HCT116 (cell line): ENCODE measurements around the gene MFSD6. TPM values are rescaled to one million over a fixed set of nuclear protein-coding genes. Genes with fewer than 3 reads are reported as not detected.

ENCODE experiments used
- ATAC-seq: fragments of 200-7000 bp; cut with Tn5 transposase; 2 replicates; pipeline ENCODE4 v1.9.1; 2020; ENCODE audit warnings: mild to moderate bottlenecking, moderate library complexity
- BruUV-seq: library from RNA; stranded (reverse); fragments of 400-500 nt; replicated peaks from 2 replicates; lab custom pipeline; 2021; lab: Mats Ljungman, UMichigan
- CTCF ChIA-PET: fragments of 300-600 bp; sonication (Branson Sonifier 250); formaldehyde crosslinking; loops from one replicate; lab custom pipeline; 2021; ENCODE audit warnings: antibody characterized with exemption; lab: Charles Lee
- POLR2A ChIA-PET: fragments of 300-600, 350-600 bp; sonication (Branson Sonifier 250); formaldehyde crosslinking; loops from one replicate; lab custom pipeline; 2021; ENCODE audit warnings: antibody characterized with exemption; lab: Charles Lee
- RAD21 ChIA-PET, 2 experiments: fragments of 300-600 bp; sonication (Branson Sonifier 250); formaldehyde crosslinking; loops; one replicate each; lab custom pipeline; 2023; ENCODE audit warnings: low total read pairs in 2 of 2; ENCODE audit not compliant: uncharacterized antibody in 2 of 2, unreplicated experiment in 2 of 2, low non-redundant PET in 1 of 2; lab: Charles Lee
- DNase-seq: peaks from one replicate; pipeline ENCODE4 v3.0.0-alpha.2; 2010; ENCODE audit warnings: low read depth, low spot score
- H2AFZ ChIP-seq: fragments of 200-600 bp; shearing (Covaris generic), sonication (generic); 2 replicates; pipeline ENCODE4 v1.6.1; 2017; ENCODE audit warnings: low read depth, mixed run types, mixed read lengths, antibody characterized with exemption, low read length; ENCODE audit not compliant: poor library complexity, severe bottlenecking
- H3K27ac ChIP-seq: 2 replicates; pipeline ENCODE4 v1.5.1; 2012; ENCODE audit warnings: low read depth, low read length
- H3K27me3 ChIP-seq: fragments of 200-600 bp; sonication (generic); 2 replicates; pipeline ENCODE4 v1.6.1; 2016; ENCODE audit warnings: mixed run types, low read length, mixed read lengths; ENCODE audit not compliant: insufficient read depth
- H3K36me3 ChIP-seq, 2 experiments: fragments of 200-500 bp in 1 of 2; fragments of 200-600 bp in 1 of 2; sonication (Bioruptor generic) in 1 of 2; sonication (generic) in 1 of 2; 2 replicates each; pipeline versions ENCODE4 v1.5.1 to v1.6.1; 2014 to 2016; ENCODE audit warnings: low read length in 2 of 2, inconsistent platforms in 1 of 2, mixed read lengths in 1 of 2, mixed run types in 1 of 2; ENCODE audit not compliant: insufficient read depth in 2 of 2, control insufficient read depth in 1 of 2
- H3K4me1 ChIP-seq, 2 experiments: fragments of 200-600 bp in 1 of 2; sonication (generic) in 1 of 2; 2 replicates each; pipeline versions ENCODE4 v1.5.1 to v1.6.1; 2012 to 2017; ENCODE audit warnings: low read length in 2 of 2, inconsistent platforms in 1 of 2, mild to moderate bottlenecking in 1 of 2, mixed read lengths in 1 of 2, mixed run types in 1 of 2, moderate library complexity in 1 of 2; ENCODE audit not compliant: insufficient read depth in 2 of 2, control insufficient read depth in 1 of 2
- H3K4me2 ChIP-seq: fragments of 200-600 bp; sonication (generic); 2 replicates; pipeline ENCODE4 v1.6.1; 2017; ENCODE audit warnings: mixed run types, low read length, mixed read lengths
- H3K4me3 ChIP-seq, 2 experiments: fragments of 200-600 bp in 1 of 2; sonication (generic) in 1 of 2; replicated peaks in 1 of 2; 2 replicates each; pipeline ENCODE4 v1.5.1; 2011 to 2016; ENCODE audit warnings: low read length in 2 of 2, control low read depth in 1 of 2, low read depth in 1 of 2, mild to moderate bottlenecking in 1 of 2, mixed read lengths in 1 of 2, mixed run types in 1 of 2
- H3K79me2 ChIP-seq: fragments of 200-600 bp; sonication (generic); 2 replicates; pipeline ENCODE4 v1.6.1; 2017; ENCODE audit warnings: mild to moderate bottlenecking, mixed run types, low read length, moderate library complexity, mixed read lengths; ENCODE audit not compliant: insufficient read depth
- H3K9ac ChIP-seq: fragments of 200-600 bp; sonication (generic); 2 replicates; pipeline ENCODE4 v1.6.1; 2016; ENCODE audit warnings: low read length, mixed read lengths
- H3K9me2 ChIP-seq: fragments of 200-600 bp; sonication (generic), shearing (Covaris generic); 2 replicates; pipeline ENCODE4 v1.6.1; 2017; ENCODE audit warnings: mixed run types, mild to moderate bottlenecking, moderate library complexity; ENCODE audit not compliant: insufficient read depth
- H3K9me3 ChIP-seq, 2 experiments: fragments of 200-500 bp in 1 of 2; fragments of 200-600 bp in 1 of 2; sonication (Bioruptor generic) in 1 of 2; sonication (generic) in 1 of 2; 2 replicates each; pipeline ENCODE4 v1.6.1; 2014 to 2017; ENCODE audit warnings: low read length in 2 of 2, mixed read lengths in 2 of 2, inconsistent platforms in 1 of 2, low read depth in 1 of 2, mild to moderate bottlenecking in 1 of 2, mixed run types in 1 of 2, moderate library complexity in 1 of 2; ENCODE audit not compliant: control insufficient read depth in 1 of 2, insufficient read depth in 1 of 2
- H4K20me1 ChIP-seq: fragments of 200-600 bp; sonication (generic), shearing (Covaris generic); 2 replicates; pipeline ENCODE4 v1.6.1; 2017; ENCODE audit warnings: mixed run types, mild to moderate bottlenecking, moderate library complexity; ENCODE audit not compliant: insufficient read depth
- EGR1 ChIP-seq: IDR thresholded peaks from 2 replicates; pipeline ENCODE4 v1.6.1; 2012; ENCODE audit warnings: low read depth
- ELF1 ChIP-seq: IDR thresholded peaks from 2 replicates; pipeline ENCODE4 v1.6.1; 2012; ENCODE audit warnings: low read depth, borderline replicate concordance
- JUND ChIP-seq: IDR thresholded peaks from 2 replicates; pipeline ENCODE4 v1.6.1; 2012
- POLR2AphosphoS5 ChIP-seq: IDR thresholded peaks from 2 replicates; pipeline ENCODE4 v1.6.1; 2011; ENCODE audit warnings: mild to moderate bottlenecking, low read depth, low read length, moderate library complexity
- SIN3A ChIP-seq: IDR thresholded peaks from 2 replicates; pipeline ENCODE4 v1.6.1; 2012; ENCODE audit warnings: low read depth
- TCF7L2 ChIP-seq: IDR thresholded peaks from 2 replicates; pipeline ENCODE4 v1.7.0; 2011; ENCODE audit warnings: borderline replicate concordance, inconsistent platforms; ENCODE audit not compliant: insufficient read depth, insufficient read length; ENCODE audit errors: extremely low read depth
- YY1 ChIP-seq: IDR thresholded peaks from 2 replicates; pipeline ENCODE4 v1.6.1; 2011; ENCODE audit warnings: low read length, low read depth, moderate library complexity, mild to moderate bottlenecking; ENCODE audit not compliant: insufficient replicate concordance; ENCODE audit errors: extremely low read depth
- ZFX ChIP-seq: fragments of 450-650 bp; IDR thresholded peaks from 2 replicates; pipeline ENCODE4 v1.6.1; 2017
- intact Hi-C: fragments of 100-400 bp; cut with micrococcal nuclease; formaldehyde crosslinking; loops from 2 replicates; pipeline ENCODE4 v1.10.0; 2022
- total RNA-seq: library from RNA; stranded (reverse); gene quantifications from one replicate; pipeline ENCODE4 v1.2.1, GENCODE V29; 2021; ENCODE audit not compliant: unreplicated experiment
- TF ChIP-seq, protein P1 (sequence below), 3 experiments: fragments of 200-600 bp in 1 of 3; sonication (generic) in 1 of 3; IDR thresholded peaks in 2 of 3; conservative IDR thresholded peaks in 1 of 3; 2 replicates each; pipeline ENCODE4 v1.5.1; 2012 to 2017; ENCODE audit warnings: low read depth in 2 of 3, low read length in 2 of 3, antibody characterized with exemption in 1 of 3, borderline replicate concordance in 1 of 3, control low read depth in 1 of 3, mild to moderate bottlenecking in 1 of 3, mixed read lengths in 1 of 3, mixed run types in 1 of 3, moderate library complexity in 1 of 3; ENCODE audit not compliant: insufficient read depth in 1 of 3
- TF ChIP-seq, protein P2 (sequence below): IDR thresholded peaks from 2 replicates; pipeline ENCODE4 v1.6.1; 2012

MFSD6 gene
- total RNA-seq, 1 experiment from 2014 or later = 18.6 TPM

- ChIA-PET POLR2A (no interaction called here), RAD21 (no interaction called here), CTCF (no interaction called here)
- no TSS peak for BruUV-seq
- Histone ChIP-seq H2AFZ (no peak overlapping the region), H3K4me2 (peak overlapping the region; percentile 71), H3K4me3 (peak overlapping the region; percentile 42 to 70; a peak in 3 of 4 replicates), H3K4me1 (peaks cover 3 to 29% of the 10 kb centered on the region in 2 experiments; a peak in 3 of 4 replicates), H3K9me2 (no peaks in the 10 kb centered on the region), H4K20me1 (no peaks in the 10 kb centered on the region), H3K36me3 (no peaks in the 10 kb centered on the region), H3K27ac (no peak overlapping the region), H3K9ac (peak overlapping the region; percentile 44), H3K9me3 (no peaks in the 10 kb centered on the region), H3K79me2 (no peaks in the 10 kb centered on the region), H3K27me3 (no peaks in the 10 kb centered on the region)
- intact Hi-C loops = no loop called here
- TF ChIP-seq, protein P1, sequence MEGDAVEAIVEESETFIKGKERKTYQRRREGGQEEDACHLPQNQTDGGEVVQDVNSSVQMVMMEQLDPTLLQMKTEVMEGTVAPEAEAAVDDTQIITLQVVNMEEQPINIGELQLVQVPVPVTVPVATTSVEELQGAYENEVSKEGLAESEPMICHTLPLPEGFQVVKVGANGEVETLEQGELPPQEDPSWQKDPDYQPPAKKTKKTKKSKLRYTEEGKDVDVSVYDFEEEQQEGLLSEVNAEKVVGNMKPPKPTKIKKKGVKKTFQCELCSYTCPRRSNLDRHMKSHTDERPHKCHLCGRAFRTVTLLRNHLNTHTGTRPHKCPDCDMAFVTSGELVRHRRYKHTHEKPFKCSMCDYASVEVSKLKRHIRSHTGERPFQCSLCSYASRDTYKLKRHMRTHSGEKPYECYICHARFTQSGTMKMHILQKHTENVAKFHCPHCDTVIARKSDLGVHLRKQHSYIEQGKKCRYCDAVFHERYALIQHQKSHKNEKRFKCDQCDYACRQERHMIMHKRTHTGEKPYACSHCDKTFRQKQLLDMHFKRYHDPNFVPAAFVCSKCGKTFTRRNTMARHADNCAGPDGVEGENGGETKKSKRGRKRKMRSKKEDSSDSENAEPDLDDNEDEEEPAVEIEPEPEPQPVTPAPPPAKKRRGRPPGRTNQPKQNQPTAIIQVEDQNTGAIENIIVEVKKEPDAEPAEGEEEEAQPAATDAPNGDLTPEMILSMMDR (IDR thresholded peaks at IDR 0.05 in 2 of 3, conservative IDR thresholded peaks at IDR 0.05 in 1 of 3; ENCODE audit: borderline replicate concordance in 1 of 3, insufficient read depth in 1 of 3, low read depth in 2 of 3, low read length in 2 of 3) = no peak
- TF ChIP-seq ZFX = no peak
- TF ChIP-seq, protein P2, sequence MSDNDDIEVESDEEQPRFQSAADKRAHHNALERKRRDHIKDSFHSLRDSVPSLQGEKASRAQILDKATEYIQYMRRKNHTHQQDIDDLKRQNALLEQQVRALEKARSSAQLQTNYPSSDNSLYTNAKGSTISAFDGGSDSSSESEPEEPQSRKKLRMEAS = no peak
- DNase-seq (no peak), ATAC-seq (no peak)
These were observed 901 bp upstream of the MFSD6 start for GRCh38 chr2:190407246-190407661.

GRCh38 chr2:190408538-190409271, 550 bp downstream of the MFSD6 start:
- Histone ChIP-seq H3K27me3 (no peaks in the 10 kb centered on the region), H3K79me2 (no peaks in the 10 kb centered on the region), H3K9ac (peak overlapping the region; percentile 57), H3K27ac (peak overlapping the region; percentile 54), H3K4me2 (peak overlapping the region; percentile 71), H3K36me3 (no peaks in the 10 kb centered on the region)
- ATAC-seq = peak; percentile 73
- ChIA-PET CTCF (no interaction called here), POLR2A (no interaction called here)
- TF ChIP-seq TCF7L2 (peak; percentile 63), ELF1 (peak; percentile 75), YY1 (peak; percentile 32), ZFX (peak; percentile 77), SIN3A (no peak; the same call in none of the 2 replicates), POLR2AphosphoS5 (peak; percentile 35; the same call in 1 of the 2 replicates), JUND (no peak), EGR1 (0 out of 2 replicates have a peak, but pooled peaks have one; percentile 21)
- TF ChIP-seq, protein P2 = peak; percentile 9; the same call in 1 of the 2 replicates
- TF ChIP-seq, all 23 proteins: peak for 7
- Histone ChIP-seq H2AFZ (no peak overlapping the region), H3K4me1 (peaks cover 3 to 29% of the 10 kb centered on the region in 2 experiments; a peak in 3 of 4 replicates), H3K9me3 (no peaks in the 10 kb centered on the region), H3K9me2 (no peaks in the 10 kb centered on the region), H4K20me1 (no peaks in the 10 kb centered on the region), H3K4me3 (peak overlapping the region; percentile 42 to 70)
- peak; percentile 7 for DNase-seq
- BruUV-seq = no TSS peak
- intact Hi-C loops = no loop called here
- RAD21 ChIA-PET = no interaction called here
